Prostate gland (tissue), 2 donors: ENCODE measurements around the gene PKHD1.

ENCODE experiments used
- POLR2A ChIP-seq: fragments of 450-650 bp; IDR thresholded peaks from one replicate; pipeline ENCODE4 v1.6.1; 2016; ENCODE audit warnings: antibody characterized with exemption, mild to moderate bottlenecking
- TF ChIP-seq, protein P1 (sequence below), 4 experiments: fragments of 200-600 bp in 2 of 4; fragments of 450-650 bp in 2 of 4; sonication (generic) in 2 of 4; IDR thresholded peaks; 1 replicate in 3 of 4; 2 replicates in 1 of 4; pipeline ENCODE4 v1.5.1; 2016 to 2019; ENCODE audit warnings: antibody characterized with exemption in 4 of 4, mild to moderate bottlenecking in 2 of 4, moderate library complexity in 2 of 4

- TF ChIP-seq POLR2A, result no peak
- TF ChIP-seq, protein P1, sequence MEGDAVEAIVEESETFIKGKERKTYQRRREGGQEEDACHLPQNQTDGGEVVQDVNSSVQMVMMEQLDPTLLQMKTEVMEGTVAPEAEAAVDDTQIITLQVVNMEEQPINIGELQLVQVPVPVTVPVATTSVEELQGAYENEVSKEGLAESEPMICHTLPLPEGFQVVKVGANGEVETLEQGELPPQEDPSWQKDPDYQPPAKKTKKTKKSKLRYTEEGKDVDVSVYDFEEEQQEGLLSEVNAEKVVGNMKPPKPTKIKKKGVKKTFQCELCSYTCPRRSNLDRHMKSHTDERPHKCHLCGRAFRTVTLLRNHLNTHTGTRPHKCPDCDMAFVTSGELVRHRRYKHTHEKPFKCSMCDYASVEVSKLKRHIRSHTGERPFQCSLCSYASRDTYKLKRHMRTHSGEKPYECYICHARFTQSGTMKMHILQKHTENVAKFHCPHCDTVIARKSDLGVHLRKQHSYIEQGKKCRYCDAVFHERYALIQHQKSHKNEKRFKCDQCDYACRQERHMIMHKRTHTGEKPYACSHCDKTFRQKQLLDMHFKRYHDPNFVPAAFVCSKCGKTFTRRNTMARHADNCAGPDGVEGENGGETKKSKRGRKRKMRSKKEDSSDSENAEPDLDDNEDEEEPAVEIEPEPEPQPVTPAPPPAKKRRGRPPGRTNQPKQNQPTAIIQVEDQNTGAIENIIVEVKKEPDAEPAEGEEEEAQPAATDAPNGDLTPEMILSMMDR (IDR thresholded peaks at IDR 0.05), result no peak
Observed at GRCh38 chr6:51954681-51955080, 132.7 kb downstream of the PKHD1 start.
